Calu3 (cell line): ENCODE measurements around the gene FMOD. TPM values are rescaled to one million over a fixed set of nuclear protein-coding genes. Genes with fewer than 3 reads are reported as not detected.
"Not testable (repeated sequence)": the region's sequence is repeated elsewhere in the genome, so short reads cannot be mapped to it uniquely, and the experiment has no call there.

Experiments used
- BruUV-seq: library from RNA; stranded (reverse); fragments of 400-500 nt; replicated peaks from 2 replicates; lab custom pipeline; 2021; lab: Mats Ljungman, UMichigan
- CTCF ChIA-PET: fragments of 300-600 bp; sonication (Branson Sonifier 250); formaldehyde crosslinking; loops from one replicate; lab custom pipeline; 2022; ENCODE audit warnings: antibody characterized with exemption; lab: Charles Lee
- DNase-seq: peaks from one replicate; pipeline ENCODE4 v3.0.0; 2022
- H3K27ac Mint-ChIP-seq: one replicate; pipeline ENCODE4 v1.8.0; 2022; ENCODE audit warnings: mixed read lengths; ENCODE audit not compliant: unreplicated experiment
- H3K27me3 Mint-ChIP-seq: one replicate; pipeline ENCODE4 v1.8.0; 2022; ENCODE audit warnings: mixed read lengths; ENCODE audit not compliant: unreplicated experiment
- H3K36me3 Mint-ChIP-seq: one replicate; pipeline ENCODE4 v1.8.0; 2022; ENCODE audit warnings: mild to moderate bottlenecking, moderate library complexity, mixed read lengths; ENCODE audit not compliant: insufficient read depth, unreplicated experiment
- H3K4me1 Mint-ChIP-seq: one replicate; pipeline ENCODE4 v1.8.0; 2022; ENCODE audit warnings: mild to moderate bottlenecking, low read depth, mixed read lengths; ENCODE audit not compliant: unreplicated experiment
- H3K4me3 Mint-ChIP-seq: one replicate; pipeline ENCODE4 v1.8.0; 2022; ENCODE audit warnings: mild to moderate bottlenecking, low read depth, moderate library complexity, mixed read lengths; ENCODE audit not compliant: unreplicated experiment
- H3K9me3 Mint-ChIP-seq: one replicate; pipeline ENCODE4 v1.8.0; 2022; ENCODE audit warnings: low read depth, mixed read lengths; ENCODE audit not compliant: unreplicated experiment
- intact Hi-C: fragments of 100-400 bp; cut with micrococcal nuclease; formaldehyde crosslinking; loops from one replicate; pipeline ENCODE4 v1.10.0; 2022; ENCODE audit not compliant: unreplicated experiment
- total RNA-seq: library from RNA; stranded (reverse); gene quantifications from 2 replicates; pipeline ENCODE4 v1.2.3, GENCODE V29; 2022
- TF ChIP-seq, protein P1 (sequence below): fragments of 200-600 bp; IDR thresholded peaks from one replicate; pipeline ENCODE4 v1.8.0; 2022; ENCODE audit warnings: antibody characterized with exemption; ENCODE audit not compliant: unreplicated experiment

Gene FMOD
- total RNA-seq, 1 experiment from 2014 or later, result not detected

- Mint-ChIP-seq H3K4me3 (no peak overlapping the region), H3K4me1 (peaks cover 17% of the 10 kb centered on the region), H3K27me3 (peaks cover 73% of the 10 kb centered on the region), H3K36me3 (peaks cover 12% of the 10 kb centered on the region), H3K9me3 (no peaks in the 10 kb centered on the region), H3K27ac (no peak overlapping the region)
- no peak for DNase-seq
- BruUV-seq, result no TSS peak
- TF ChIP-seq, protein P1, sequence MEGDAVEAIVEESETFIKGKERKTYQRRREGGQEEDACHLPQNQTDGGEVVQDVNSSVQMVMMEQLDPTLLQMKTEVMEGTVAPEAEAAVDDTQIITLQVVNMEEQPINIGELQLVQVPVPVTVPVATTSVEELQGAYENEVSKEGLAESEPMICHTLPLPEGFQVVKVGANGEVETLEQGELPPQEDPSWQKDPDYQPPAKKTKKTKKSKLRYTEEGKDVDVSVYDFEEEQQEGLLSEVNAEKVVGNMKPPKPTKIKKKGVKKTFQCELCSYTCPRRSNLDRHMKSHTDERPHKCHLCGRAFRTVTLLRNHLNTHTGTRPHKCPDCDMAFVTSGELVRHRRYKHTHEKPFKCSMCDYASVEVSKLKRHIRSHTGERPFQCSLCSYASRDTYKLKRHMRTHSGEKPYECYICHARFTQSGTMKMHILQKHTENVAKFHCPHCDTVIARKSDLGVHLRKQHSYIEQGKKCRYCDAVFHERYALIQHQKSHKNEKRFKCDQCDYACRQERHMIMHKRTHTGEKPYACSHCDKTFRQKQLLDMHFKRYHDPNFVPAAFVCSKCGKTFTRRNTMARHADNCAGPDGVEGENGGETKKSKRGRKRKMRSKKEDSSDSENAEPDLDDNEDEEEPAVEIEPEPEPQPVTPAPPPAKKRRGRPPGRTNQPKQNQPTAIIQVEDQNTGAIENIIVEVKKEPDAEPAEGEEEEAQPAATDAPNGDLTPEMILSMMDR, result no peak
- intact Hi-C loops, result no loop called here
- CTCF ChIA-PET, result interaction anchor here (0.5 kb wide), 1 partner anchor 294 kb away, joined by 3 read pairs; no protein-coding TSS in a partner anchor
These were observed 50.2 kb downstream of the FMOD start for GRCh38 chr1:203300441-203301330.

GRCh38 chr1:203299719-203300429 lies 51.0 kb downstream of the FMOD start:
- H3K27ac Mint-ChIP-seq, intact Hi-C loops, DNase-seq, H3K36me3 Mint-ChIP-seq, BruUV-seq, H3K9me3 Mint-ChIP-seq, H3K4me3 Mint-ChIP-seq: not testable (repeated sequence)
- H3K27me3 Mint-ChIP-seq, result peaks cover 81% of the 10 kb centered on the region
- CTCF ChIA-PET, result interaction anchor here (0.5 to 0.6 kb wide), 2 partner anchors 19 to 293 kb away, joined by 3 read pairs; no protein-coding TSS in a partner anchor
- peaks cover 17% of the 10 kb centered on the region for H3K4me1 Mint-ChIP-seq

DNA sequence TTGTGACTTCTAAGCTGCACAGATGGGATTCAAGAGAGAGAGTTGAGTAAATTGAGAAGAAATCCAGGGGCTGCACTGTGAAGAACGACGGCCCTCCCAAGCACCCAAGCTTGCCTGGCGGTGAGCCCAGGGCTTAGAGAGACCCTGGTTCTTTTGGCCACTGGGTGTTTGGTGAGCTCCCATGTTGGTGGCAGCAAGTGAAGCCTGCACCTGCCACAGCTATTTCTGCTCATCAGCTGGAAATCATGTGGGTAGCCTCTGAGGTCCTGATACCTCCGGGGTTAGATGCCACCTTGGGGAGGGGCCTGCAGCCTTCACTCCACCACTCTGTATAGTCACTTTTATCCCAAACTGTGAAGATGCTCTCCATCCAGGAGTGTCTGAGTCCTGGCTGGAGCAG lies 51.8 kb downstream of the FMOD start:
- TF ChIP-seq, protein P1, result no peak
- no peak for DNase-seq
- H3K4me1 Mint-ChIP-seq, result peaks cover 10% of the 10 kb centered on the region
- H3K4me3 Mint-ChIP-seq, result no peak overlapping the region
- H3K27ac Mint-ChIP-seq, result no peak overlapping the region
- H3K36me3 Mint-ChIP-seq, result no peaks in the 10 kb centered on the region
- no TSS peak for BruUV-seq
- intact Hi-C loops, result no loop called here
- CTCF ChIA-PET, result interaction anchor here (0.6 kb wide), 1 partner anchor 18 kb away, joined by 3 read pairs; no protein-coding TSS in a partner anchor
- peaks cover 81% of the 10 kb centered on the region for H3K27me3 Mint-ChIP-seq
- H3K9me3 Mint-ChIP-seq, result no peaks in the 10 kb centered on the region

GRCh38 chr1:203296460-203297073 lies 54.4 kb downstream of the FMOD start:
- Mint-ChIP-seq H3K36me3 (no peaks in the 10 kb centered on the region), H3K27ac (no peak overlapping the region), H3K9me3 (no peaks in the 10 kb centered on the region), H3K27me3 (peaks cover 79% of the 10 kb centered on the region), H3K4me3 (no peak overlapping the region), H3K4me1 (peaks cover 1% of the 10 kb centered on the region)
- CTCF ChIA-PET, result interaction anchor here (1.7 kb wide), 1 partner anchor 9 kb away, joined by 5 read pairs; the partner anchor contains the start of gene BTG2
- no TSS peak for BruUV-seq
- TF ChIP-seq, protein P1, result no peak
- intact Hi-C loops, result no loop called here
- DNase-seq, result no peak
